NAMALWA (cell line): Measurements from ENCODE around the gene ARFGAP1.

Source experiments
- DNase-seq: peaks from one replicate; pipeline ENCODE4 v3.0.0-alpha.2; 2015; ENCODE audit warnings: low spot score

Gene ARFGAP1

DNA sequence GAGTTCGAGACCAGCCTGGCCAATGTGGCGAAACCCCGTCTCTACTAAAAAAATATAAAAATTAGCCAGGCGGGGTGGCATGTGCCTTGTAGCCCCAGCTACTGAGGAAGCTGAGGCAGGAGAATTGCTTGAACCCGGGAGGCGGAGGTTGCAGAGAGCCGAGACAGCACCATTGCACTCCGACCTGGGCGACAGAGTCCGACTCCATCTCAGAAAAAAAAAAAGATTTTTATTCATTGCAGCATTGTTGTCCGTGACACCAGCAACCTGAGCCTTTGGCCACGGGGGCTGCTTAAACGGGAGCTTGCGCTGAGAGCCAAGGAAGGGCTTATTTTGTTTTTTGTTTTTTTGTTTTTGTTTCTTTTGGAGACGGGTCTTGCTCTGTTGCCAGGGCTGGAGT lies 7.3 kb downstream of the ARFGAP1 start:
- no peak for DNase-seq

DNA sequence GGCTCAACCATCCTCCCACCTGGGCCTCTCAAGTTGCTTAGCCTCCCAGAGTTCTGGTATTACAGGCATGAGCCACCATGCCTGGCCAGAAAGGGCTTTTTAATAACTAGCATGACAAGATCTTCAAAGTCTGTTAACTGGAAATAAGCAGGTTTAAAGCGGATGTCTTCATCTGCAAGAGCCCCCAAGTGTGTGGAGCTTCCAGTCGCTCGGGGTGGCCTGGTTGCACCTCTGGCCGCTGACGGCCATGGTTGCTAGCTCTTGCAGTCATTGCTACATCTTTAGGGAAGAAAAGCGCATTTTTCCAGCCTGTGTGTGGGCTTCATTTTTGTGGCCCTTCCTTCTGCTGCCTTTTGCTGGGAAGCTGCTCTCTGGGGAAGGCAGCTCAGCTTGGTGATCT lies 7.8 kb downstream of the ARFGAP1 start:
- no peak for DNase-seq

DNA sequence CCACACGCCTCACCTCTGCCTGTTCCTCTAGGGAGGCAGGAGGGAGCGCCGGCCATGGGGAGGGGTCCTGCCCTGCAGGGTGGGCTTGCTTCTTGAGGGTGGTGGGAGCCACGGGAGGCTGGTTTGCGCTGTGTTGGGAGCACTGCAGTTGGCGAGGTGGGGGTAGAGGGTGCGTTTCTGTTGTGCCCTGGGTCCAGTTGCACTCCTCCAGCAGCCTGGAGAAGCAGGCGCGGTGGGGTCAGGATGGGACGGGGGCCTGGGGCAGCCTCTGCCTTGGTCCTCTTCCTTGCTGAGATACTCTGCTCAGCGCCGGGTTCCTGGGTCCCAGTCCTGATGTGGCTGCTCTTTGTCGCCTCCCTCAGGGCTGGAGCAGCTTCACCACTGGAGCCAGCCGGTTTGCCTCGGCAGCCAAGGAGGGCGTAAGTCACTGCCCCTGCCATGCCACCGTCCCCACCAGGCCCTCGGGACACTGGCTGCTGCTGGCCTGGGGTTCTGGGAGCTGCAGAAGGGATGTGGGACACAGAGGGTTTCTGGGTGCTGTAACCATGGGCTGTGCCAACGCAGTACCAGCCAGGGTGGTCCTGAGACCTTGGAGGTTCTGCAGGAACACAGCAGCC lies 8.4 kb downstream of the ARFGAP1 start:
- peak; percentile 49 for DNase-seq

DNA sequence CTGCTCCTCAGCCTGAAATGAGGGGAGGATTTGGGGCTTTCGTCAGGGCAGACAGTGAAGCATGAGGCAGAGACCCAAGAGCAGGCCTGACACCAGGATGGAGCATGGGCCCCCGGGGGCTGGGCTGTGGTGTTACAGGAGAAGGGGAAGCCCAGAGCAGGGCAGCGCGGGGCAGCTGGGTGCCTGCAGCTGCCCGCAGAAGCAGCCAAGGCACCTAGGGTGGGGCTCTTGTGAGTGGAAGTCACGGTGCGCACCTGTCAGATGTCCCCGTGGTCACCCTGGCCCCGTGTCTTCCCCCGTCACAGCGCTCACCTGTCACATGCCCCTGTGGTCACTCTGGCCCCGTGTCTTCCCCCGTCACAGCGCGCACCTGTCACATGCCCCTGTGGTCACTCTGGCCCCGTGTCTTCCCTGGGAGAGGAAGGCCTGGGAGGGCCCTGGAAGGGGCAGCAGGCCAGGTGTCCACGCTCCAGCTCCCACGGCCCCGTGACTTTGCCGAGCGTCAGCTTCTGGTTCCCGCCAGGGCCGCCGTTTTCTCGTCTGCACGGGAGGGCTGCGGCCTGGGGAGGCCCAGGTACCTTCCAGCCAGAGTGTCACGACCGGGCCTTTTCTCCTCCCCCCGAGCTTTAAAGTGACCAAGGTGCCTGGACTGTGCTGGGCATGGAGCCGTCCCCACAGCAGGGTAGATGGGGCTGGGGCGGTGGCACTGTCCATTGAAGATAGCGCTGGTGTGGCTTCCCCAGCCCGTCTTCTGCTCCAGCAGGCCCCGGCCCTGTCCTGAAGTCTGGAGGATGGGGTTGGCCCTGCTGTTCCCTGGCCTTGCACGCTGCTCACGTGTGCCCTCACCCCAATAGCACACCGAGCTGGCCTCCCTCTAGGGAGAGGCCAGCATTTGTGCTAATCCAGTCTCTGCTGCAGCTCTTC lies 9.4 kb downstream of the ARFGAP1 start:
- DNase-seq = no peak

DNA sequence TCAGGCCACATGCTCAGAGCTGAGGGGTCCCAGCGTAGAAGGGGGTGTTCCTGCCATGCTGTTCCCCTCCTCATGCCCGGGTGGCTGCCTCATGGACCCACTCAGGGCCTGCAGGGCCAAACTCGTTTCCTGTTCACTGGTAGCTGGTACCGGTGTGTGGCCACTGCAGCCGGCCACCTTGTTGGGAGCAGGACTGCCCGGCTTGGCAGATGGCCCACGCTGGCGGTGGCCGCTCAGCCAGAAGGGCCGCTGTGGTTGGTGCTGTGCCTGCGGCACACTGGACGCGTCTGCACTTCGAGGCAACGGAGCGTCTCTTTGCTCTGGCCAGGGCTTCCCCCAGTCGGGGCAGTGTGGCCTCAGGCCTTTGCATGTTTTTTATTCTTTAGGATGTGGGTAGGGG lies 10.3 kb downstream of the ARFGAP1 start:
- DNase-seq = no peak

DNA sequence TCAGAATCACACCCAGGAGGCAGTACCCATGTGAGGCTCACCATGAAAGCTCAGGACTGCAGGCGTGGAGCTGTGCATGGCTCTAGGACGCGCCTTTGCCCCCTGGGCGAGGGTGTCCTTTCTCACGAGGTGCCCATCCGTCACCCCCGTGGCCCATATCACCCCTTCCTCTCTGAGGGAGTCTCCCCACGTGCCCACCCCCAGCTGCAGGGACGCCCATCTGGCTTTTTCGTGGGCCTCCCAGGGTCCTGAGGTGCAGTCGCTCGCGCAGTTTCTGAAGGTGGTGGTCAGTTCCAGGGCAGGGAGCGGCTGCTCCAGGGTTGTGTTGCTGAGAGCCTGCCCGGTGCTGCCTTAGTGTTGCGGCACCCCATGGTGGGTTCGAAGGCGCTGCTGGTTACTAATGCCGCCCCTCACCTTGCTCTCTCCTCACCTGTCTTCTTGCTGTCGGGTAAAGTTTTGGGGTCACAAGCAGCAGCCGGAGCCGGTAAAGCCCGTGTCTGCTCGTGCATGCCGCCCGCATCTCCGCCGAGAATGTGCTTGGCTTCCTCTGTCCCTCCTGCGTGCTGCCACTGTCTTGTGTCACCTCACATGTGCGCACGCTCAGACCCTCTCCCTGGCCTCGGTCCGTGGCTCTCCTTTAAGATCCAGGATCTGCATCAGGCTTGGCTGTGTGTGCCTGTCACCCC lies 10.9 kb downstream of the ARFGAP1 start:
- no peak for DNase-seq

DNA sequence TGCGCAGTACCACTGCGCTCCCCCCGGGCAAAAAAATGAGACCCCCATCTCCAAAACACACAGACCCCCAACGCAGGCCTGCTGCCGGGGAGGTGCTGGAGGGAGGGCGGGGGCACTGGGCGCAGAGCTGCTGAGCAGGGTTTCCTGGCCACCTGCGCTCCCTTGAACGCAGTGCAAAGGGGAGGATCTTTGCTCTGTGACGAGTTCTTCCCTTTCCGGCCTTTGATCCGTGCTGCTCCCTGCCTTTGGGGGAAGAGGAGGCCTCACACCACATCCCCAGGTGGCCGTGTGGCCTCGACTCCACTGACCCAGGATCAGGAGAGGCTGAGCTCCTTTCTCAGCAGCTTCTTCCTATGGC lies 11.4 kb downstream of the ARFGAP1 start:
- DNase-seq = no peak

DNA sequence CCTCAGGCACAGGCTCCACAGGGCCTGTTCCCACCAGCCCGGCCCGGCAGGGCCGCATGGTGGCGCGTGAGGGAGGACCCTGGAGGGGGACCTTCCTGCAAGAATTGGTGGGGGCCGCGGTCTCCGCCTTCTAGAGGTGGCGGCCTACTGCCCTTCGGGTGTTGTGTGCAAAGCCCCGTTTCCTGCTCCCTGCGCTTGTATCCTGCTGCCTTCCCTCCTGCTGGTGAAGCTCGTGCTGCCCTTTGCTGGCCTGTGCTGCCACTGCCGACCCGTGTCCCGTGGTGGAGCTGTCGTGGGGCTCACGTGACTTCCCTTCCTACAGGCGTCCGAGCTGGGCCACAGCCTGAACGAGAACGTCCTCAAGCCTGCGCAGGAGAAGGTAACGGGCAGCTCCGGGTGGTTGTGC lies 11.9 kb downstream of the ARFGAP1 start:
- DNase-seq = no peak

DNA sequence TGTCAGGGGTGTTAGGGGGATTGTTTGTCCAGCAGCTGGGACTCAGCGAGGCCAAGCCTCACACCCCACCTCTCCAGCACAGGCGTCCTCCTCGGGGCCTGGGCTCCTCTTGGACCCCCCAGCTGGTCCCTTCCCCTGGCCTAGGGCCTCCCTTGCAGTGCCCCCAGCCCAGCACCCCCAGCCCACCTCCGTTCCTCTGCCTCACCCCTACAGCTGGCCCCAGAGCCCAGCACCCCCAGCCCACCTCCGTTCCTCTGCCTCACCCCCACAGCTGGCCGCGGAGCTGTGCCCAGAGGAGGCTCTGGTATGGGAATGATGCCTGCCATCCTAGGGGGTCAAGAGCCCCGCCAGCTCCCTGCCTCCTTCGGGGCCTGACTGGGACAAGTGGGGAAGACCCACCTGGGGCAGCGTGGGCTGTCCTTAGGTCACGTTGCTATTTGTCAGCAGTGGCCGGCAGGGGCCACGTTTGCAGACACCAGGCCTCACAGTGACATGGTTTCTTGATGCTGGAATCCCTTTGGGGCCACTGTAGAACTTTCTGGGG lies 12.4 kb downstream of the ARFGAP1 start:
- DNase-seq = no peak

DNA sequence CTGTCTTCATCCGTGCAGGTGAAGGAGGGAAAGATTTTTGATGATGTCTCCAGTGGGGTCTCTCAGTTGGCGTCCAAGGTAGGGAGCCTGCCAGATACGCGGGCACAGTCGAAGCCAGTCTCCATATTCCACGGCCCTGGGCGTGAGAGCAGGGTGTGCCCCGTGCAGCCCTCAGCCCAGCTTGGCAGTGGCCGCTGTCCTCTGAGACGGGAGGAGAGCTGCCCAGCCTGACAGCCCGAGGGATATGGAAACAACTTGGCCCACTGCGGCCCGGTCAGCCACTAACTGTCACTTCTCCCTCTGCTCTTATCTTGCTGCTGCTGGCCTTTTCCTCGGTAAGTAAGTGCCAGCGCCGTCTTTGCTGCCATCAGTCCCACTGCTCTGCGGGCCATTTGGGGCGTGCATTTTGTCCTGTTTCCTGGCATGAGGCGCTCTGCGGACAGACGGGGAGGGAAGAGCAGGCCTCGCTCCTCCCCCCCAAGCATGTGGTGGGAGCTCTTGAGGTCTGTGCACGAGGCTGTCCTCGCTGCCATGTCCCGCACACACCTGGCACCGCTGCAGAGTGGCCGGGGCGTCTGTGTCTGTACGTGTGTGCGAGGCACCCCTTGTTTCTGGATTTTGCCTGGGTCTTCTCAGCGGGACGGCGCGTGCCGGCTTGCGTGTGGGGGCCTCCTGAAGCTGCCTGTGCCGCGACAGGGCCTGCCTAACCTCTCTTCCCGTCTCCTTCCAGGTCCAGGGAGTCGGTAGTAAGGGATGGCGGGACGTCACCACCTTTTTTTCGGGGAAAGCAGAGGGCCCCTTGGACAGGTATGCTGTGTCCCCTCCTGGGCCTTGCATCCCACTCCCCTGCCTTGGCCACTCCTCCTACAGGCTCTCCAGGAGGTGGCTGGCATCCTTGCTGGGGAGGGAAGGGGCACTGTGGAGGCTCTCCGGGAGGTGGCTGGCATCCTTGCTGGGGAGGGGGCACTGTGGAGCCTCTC lies 13.3 kb downstream of the ARFGAP1 start:
- DNase-seq = no peak

DNA sequence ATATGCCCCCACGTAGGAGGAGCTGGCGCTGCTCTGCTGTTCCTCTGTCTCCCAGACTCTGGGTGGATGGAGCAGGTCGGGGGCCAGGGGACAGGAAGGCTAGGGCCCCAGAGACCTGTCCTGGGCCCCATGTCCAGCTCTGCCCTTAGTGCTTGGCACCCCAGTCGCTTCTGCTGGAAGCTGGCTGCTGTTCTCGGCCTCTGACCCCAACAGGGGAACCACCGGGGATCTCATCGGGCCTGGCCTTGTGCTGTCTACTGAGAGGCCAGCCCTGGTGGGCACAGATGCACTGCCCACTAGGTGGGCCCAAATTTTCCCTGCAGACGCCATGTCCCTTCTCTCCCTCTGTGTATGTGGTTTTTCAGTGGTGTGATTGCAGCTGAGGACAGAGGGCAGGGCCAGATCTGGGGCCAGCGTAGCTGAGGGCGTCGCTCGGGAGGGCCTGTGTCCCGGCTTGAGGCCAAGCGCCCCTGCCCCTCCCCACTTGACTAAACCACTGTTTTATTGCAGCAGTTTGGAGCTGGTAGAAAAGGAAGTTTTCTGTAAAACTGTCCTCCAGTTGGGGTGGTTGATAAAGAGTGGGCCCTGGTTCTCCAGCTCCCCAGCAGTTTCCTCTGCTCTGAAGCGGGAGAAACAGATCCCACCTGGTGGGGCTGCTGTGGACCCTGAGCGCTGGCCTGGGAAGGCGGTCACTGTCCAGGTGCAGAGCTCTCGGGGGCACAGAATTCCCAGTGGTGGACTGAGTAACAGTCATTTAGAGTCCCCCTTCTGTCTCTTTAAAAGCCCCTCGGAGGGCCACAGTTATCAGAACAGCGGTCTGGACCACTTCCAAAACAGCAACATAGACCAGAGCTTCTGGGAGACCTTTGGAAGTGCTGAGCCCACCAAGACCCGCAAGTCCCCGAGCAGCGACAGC lies 14.4 kb downstream of the ARFGAP1 start:
- no peak for DNase-seq

DNA sequence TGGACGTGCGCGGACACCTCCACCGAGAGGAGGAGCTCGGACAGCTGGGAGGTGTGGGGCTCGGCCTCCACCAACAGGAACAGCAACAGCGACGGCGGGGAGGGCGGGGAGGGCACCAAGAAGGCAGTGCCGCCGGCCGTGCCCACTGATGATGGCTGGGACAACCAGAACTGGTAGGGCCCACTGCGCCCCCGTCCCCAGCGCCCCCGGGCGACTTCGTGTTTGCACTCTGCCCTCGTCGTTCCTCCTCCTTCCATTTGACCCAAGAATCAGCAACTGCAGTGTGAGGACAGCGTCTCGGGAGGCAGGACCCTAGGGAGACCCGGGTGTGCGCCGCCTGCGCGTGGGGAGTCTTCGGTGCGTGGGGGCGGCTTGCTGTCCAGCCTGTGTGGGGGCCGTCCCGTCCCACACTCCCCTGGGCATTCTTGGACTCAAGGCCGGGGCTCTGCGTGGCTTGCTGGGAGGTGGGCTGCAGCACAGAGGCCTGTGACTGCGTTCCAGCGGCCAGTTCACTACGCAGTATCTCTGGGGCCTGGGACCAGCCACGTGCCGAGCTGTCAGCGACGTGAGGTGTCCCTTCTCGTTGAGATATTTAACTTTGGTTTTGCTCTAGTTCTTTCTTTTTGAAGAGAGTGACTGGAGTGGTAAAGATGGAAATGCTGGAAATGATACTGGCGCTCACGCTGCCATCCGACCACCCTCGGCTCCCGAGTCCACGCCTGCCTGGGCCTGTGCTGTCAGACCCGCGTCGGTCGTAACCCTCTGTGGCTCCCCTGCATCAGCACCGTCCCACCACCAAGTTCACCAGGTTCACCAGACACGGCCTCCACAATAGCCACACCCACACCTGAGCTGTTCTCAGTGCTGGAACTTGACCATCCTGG lies 15.3 kb downstream of the ARFGAP1 start:
- DNase-seq = no peak

DNA sequence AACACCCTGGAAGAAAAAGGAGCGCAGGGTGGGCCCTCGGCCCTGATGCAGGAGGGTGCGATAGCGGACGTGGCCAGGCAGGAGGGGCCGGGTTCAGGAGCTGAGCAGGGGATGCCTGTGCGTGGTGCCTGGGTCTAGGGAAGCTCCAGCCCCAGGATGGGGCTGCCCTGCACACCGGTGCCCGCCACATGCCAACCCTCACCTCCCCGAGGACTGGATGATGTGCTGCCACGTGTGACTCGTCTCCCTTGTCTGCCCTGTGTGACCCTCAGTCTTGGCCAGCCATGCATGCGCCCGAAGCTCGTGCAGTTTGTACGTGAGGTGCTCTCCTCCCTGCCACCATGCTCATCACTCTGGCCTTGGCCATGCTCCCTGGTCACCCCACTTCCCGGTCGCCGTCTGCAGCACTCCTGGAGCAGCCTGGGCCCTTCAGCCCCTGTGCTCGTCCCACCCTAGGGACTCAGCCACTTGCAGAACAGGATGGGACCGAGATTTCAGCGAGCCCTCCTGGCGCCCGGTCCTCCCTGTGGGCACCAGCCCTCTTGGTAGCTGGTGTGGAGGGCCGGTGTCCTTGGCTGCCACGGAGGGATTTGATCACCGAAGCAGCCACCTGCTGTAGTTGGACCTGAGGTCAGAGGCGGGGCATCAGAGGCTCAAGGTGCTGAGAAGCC lies 16.1 kb downstream of the ARFGAP1 start:
- DNase-seq = no peak

DNA sequence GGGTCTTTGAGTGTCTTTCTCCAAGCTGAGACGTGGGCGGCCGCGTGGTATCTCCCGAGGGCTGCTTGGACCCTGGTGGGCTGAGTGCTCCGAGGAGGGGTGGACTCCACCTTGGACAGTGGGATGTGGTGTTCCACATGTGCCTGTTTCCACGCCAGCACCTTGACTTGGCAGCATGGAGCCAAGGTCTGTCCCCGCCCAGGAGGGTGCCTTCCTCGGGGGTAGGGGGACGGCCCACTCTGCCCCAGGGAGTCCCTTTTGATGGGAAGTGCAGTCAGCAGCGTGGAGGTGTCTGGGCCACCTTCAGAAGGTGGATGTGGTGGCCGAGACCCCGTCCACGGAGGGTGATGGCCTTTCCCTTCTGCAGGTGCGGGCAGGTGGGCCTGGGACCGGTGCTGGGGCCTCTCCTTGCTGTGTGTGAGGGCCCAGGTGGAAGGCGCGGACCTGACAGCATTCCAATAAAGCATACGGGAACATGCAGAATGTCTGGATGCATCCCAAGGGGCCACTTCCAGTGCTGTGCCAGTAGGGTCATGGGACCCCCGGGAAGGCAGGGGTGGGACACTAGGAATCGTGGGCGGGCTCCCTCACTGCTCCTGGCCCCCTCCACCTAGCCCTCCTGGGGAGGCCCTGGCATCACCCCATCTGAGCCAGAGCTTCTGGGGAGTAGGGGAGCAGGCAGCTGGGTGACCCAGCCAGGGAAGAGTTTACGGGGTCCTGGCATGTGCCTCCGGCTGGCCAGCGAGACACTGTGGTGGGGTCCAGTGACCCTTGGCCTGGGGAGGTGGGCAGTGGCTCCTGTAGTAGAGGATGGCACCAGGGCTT lies 16.9 kb downstream of the ARFGAP1 start:
- DNase-seq = no peak

DNA sequence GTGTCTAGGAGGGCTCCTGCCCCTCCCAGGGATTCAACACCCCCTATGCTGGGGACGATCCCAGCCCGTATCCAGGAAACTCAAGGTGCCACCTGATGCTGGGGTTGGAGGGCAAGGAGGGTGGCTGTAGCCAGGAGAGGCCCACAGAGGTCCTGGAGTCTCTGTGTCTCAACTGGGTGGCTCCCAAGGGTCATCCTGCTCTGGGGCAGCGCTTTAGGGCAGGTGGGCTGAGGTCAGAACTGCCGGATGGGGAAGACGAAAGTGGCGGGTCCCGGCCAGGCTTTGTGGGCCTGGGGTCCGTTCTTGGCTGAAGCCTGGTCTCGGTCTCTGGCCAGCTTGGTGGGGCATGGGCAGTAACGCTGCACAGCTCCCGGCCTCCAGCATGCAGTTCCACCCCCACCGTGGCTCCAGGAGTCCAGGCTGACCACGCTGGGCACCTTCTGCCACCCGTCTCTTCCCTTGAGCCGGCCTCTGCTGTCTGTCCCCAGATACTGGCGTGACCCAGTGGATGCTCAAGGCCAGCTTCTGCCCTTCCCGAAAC lies 17.6 kb downstream of the ARFGAP1 start:
- no peak for DNase-seq

DNA sequence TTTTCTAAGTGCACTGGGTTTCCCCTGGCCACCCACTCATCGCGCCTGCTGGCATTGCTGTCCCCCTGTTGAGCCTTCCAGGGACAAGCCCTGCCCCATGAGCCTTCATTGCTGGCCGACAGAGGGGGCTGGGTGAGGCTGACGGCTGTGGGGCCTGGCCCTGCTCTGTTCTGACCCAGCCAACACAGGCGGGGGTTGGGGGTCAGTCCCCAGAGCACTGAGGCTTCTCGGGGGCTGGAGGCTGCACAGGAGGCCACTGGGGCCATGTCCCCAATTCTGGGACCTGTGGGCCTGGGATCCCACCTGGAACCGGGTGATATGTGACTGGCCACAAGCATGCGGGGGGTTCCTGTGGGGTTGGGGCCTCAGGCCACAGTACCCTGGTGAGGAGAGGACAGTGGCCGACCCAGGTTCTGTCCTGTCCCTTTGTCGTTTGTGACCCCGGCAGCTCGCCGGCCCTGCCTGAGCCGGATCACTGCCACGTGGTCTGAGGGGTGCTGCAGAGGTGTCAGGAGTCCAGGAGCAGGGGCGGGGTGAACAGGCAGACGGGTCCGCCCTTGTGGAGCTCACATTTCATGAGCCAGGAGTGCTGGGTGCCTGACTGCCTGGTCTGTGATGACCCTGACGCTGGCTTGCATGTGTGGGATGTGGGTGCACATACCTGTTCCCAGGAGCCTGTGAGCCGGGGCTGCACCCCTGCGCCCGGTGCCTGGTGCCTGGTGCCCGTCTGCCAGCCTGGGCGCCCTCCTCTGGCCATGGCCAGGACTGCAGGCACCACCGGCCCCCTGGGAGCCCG lies 18.3 kb downstream of the ARFGAP1 start:
- DNase-seq = peak; percentile 63

DNA sequence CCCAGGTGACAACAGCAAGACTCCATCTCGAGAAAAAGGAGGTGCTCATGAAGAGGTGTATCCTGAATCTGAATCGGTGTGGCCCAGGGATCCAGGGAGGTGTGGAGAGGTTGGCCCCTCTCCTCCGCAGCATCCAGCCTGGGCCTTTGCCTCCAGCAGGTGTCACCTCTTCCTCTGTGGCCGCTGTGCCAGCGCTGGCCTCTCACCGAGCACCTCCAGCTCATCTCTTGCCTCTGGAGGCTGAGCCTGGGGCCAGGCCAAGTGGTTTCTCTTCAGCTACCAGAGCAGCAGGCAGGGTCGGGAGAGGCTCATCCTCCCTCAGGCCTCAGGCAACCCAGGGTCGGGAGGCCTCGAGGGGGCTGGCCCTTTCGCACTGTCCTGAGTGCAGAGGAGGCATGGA lies 19.2 kb downstream of the ARFGAP1 start:
- no peak for DNase-seq
